Neuronal stem cell (in vitro differentiated cells): Measurements from ENCODE around the gene RPUSD1.

Experiments used
- DNase-seq: peaks from one replicate; pipeline ENCODE4 v3.0.0-alpha.2; 2013; ENCODE audit warnings: low spot score
- H2AFZ ChIP-seq: one replicate; pipeline ENCODE4 v1.6.1; 2013; ENCODE audit warnings: mild to moderate bottlenecking, low read length, inconsistent platforms
- H2AK5ac ChIP-seq: 2 replicates; pipeline ENCODE4 v1.6.1; 2013; ENCODE audit warnings: low read depth, mild to moderate bottlenecking, inconsistent platforms, low read length, moderate library complexity, mixed read lengths
- H2BK120ac ChIP-seq: 2 replicates; pipeline ENCODE4 v1.6.1; 2013; ENCODE audit warnings: low read depth, mild to moderate bottlenecking, inconsistent platforms, low read length, moderate library complexity, mixed read lengths
- H2BK12ac ChIP-seq: one replicate; pipeline ENCODE4 v1.6.1; 2013; ENCODE audit warnings: low read length, inconsistent platforms
- H2BK15ac ChIP-seq: 2 replicates; pipeline ENCODE4 v1.6.1; 2013; ENCODE audit warnings: mild to moderate bottlenecking, low read length, inconsistent platforms, mixed read lengths
- H2BK5ac ChIP-seq: one replicate; pipeline ENCODE4 v1.6.1; 2013; ENCODE audit warnings: inconsistent platforms, mild to moderate bottlenecking, low read length, moderate library complexity
- H3K14ac ChIP-seq: one replicate; pipeline ENCODE4 v1.6.1; 2013; ENCODE audit warnings: low read length, inconsistent platforms
- H3K18ac ChIP-seq: 2 replicates; pipeline ENCODE4 v1.6.1; 2013; ENCODE audit warnings: low read length, inconsistent platforms
- H3K23ac ChIP-seq: 2 replicates; pipeline ENCODE4 v1.6.1; 2013; ENCODE audit warnings: low read depth, mild to moderate bottlenecking, mixed read lengths, low read length, inconsistent platforms; ENCODE audit not compliant: poor library complexity
- H3K27ac ChIP-seq: replicated peaks from 3 replicates; pipeline ENCODE4 v1.5.1; 2013; ENCODE audit warnings: low read length, inconsistent platforms
- H3K27me3 ChIP-seq, 3 experiments: 2 replicates each; pipeline ENCODE4 v1.6.1; 2013; ENCODE audit warnings: low read length in 3 of 3, mild to moderate bottlenecking in 2 of 3, inconsistent platforms in 1 of 3, low read depth in 1 of 3, mixed read lengths in 1 of 3, moderate library complexity in 1 of 3; ENCODE audit not compliant: control insufficient read depth in 3 of 3, insufficient read depth in 3 of 3
- H3K36me3 ChIP-seq, 2 donors: replicated peaks in 1 of 2; 2 replicates each; pipeline ENCODE4 v1.6.1; 2013; ENCODE audit warnings: low read length in 2 of 2; ENCODE audit not compliant: control insufficient read depth in 2 of 2, insufficient read depth in 2 of 2
- H3K4ac ChIP-seq: 2 replicates; pipeline ENCODE4 v1.6.1; 2013; ENCODE audit warnings: inconsistent platforms, mild to moderate bottlenecking, low read length, moderate library complexity
- H3K4me1 ChIP-seq, 2 donors: 1 replicate in 1 of 2; 2 replicates in 1 of 2; pipeline ENCODE4 v1.6.1; 2013; ENCODE audit warnings: low read length in 2 of 2, low read depth in 1 of 2; ENCODE audit not compliant: control insufficient read depth in 2 of 2, insufficient read depth in 1 of 2
- H3K4me2 ChIP-seq: one replicate; pipeline ENCODE4 v1.6.1; 2013; ENCODE audit warnings: mild to moderate bottlenecking, low read length, inconsistent platforms; ENCODE audit not compliant: insufficient read depth, poor library complexity, severe bottlenecking
- H3K4me3 ChIP-seq, 2 donors: 2 replicates each; pipeline ENCODE4 v1.5.1; 2013; ENCODE audit warnings: low read length in 2 of 2, mild to moderate bottlenecking in 2 of 2, inconsistent platforms in 1 of 2, moderate library complexity in 1 of 2
- H3K79me1 ChIP-seq: one replicate; pipeline ENCODE4 v1.6.1; 2013; ENCODE audit warnings: low read depth, mild to moderate bottlenecking, inconsistent platforms, low read length, moderate library complexity
- H3K9ac ChIP-seq: one replicate; pipeline ENCODE4 v1.6.1; 2013; ENCODE audit warnings: mild to moderate bottlenecking, low read depth, low read length, inconsistent platforms; ENCODE audit not compliant: poor library complexity
- H3K9me3 ChIP-seq, 2 donors: replicated peaks in 1 of 2; 2 replicates each; pipeline versions ENCODE3 to v1.6.1; 2013; ENCODE audit warnings: low read length in 2 of 2, mild to moderate bottlenecking in 2 of 2, inconsistent platforms in 1 of 2, low read depth in 1 of 2, mixed read lengths in 1 of 2, moderate library complexity in 1 of 2; ENCODE audit not compliant: control insufficient read depth in 2 of 2, insufficient read depth in 1 of 2
- H4K8ac ChIP-seq: one replicate; pipeline ENCODE4 v1.6.1; 2013; ENCODE audit warnings: low read depth, mild to moderate bottlenecking, inconsistent platforms, low read length, moderate library complexity
- H4K91ac ChIP-seq: one replicate; pipeline ENCODE4 v1.6.1; 2013; ENCODE audit warnings: low read length, low read depth, mild to moderate bottlenecking, inconsistent platforms; ENCODE audit not compliant: poor library complexity
- WGBS, 2 donors: extraction: QIAGEN DNeasy Blood & Tissue Kit; methylation state at CpG; one replicate each; pipeline ENCODE4 v1.1.7; 2013; ENCODE audit warnings: missing lambda C conversion rate in 2 of 2, mixed read lengths in 1 of 2; ENCODE audit not compliant: insufficient read length in 2 of 2, insufficient replicate concordance in 1 of 2; ENCODE audit errors: extremely low coverage in 2 of 2; 5-methylcytosine and 5-hydroxymethylcytosine counted together

The RPUSD1 gene

GRCh38 chr16:808085-808386 is 19.9 kb upstream of the RPUSD1 start:
- Histone ChIP-seq H2BK15ac (no peak overlapping the region), H3K27ac (no peak overlapping the region), H4K8ac (peak overlapping the region; percentile 33), H3K27me3 (peaks cover 0 to 25% (median 1%) of the 10 kb centered on the region in 3 experiments), H3K79me1 (peaks cover 6% of the 10 kb centered on the region), H3K4ac (no peak overlapping the region), H3K18ac (peak overlapping the region; percentile 92), H3K4me3 (peak overlapping the region; percentile 68 to 83), H3K4me2 (peak overlapping the region; percentile 72), H2BK5ac (no peak overlapping the region), H3K4me1 (peaks cover 3 to 4% of the 10 kb centered on the region in 2 donors), H2AFZ (peak overlapping the region; percentile 84), H3K9ac (peak overlapping the region; percentile 70), H3K23ac (peak overlapping the region; percentile 60), H2BK12ac (no peak overlapping the region), H2AK5ac (peak overlapping the region; percentile 49), H3K14ac (no peak overlapping the region), H3K36me3 (no peaks in the 10 kb centered on the region), H3K9me3 (peaks cover 5 to 13% of the 10 kb centered on the region in 2 donors), H2BK120ac (no peak overlapping the region), H4K91ac (no peak overlapping the region)
- no CpG with 5 or more reads among the region's 19 CpGs for WGBS, 2 donors
- DNase-seq = no peak

GRCh38 chr16:807347-808084 is 19.3 kb upstream of the RPUSD1 start:
- no peak overlapping the region for H2BK15ac ChIP-seq
- H3K18ac ChIP-seq = peak overlapping the region; percentile 93
- peaks cover 3% of the 10 kb centered on the region in 2 donors for H3K4me1 ChIP-seq
- peaks cover 5 to 13% of the 10 kb centered on the region in 2 donors for H3K9me3 ChIP-seq
- H3K23ac ChIP-seq = peak overlapping the region; percentile 60
- no peak overlapping the region for H2BK5ac ChIP-seq
- H4K91ac ChIP-seq = no peak overlapping the region
- peaks cover 0 to 22% (median 1%) of the 10 kb centered on the region in 3 experiments for H3K27me3 ChIP-seq
- H3K9ac ChIP-seq = peak overlapping the region; percentile 92
- H3K14ac ChIP-seq = no peak overlapping the region
- peak overlapping the region; percentile 86 for H4K8ac ChIP-seq
- no peak overlapping the region for H3K4ac ChIP-seq
- no peak overlapping the region for H3K27ac ChIP-seq
- no peaks in the 10 kb centered on the region for H3K36me3 ChIP-seq
- H2AFZ ChIP-seq = peak overlapping the region; percentile 84
- WGBS, 2 donors = no CpG with 5 or more reads among the region's 80 CpGs
- H3K79me1 ChIP-seq = peaks cover 6% of the 10 kb centered on the region
- DNase-seq = peak; percentile 87
- H2BK12ac ChIP-seq = no peak overlapping the region
- H2BK120ac ChIP-seq = no peak overlapping the region
- peak overlapping the region; percentile 83 for H3K4me2 ChIP-seq
- H2AK5ac ChIP-seq = peak overlapping the region; percentile 98
- H3K4me3 ChIP-seq = peak overlapping the region; percentile 68 to 92

- H2BK5ac ChIP-seq = no peak overlapping the region
- H3K14ac ChIP-seq = no peak overlapping the region
- H3K36me3 ChIP-seq = no peaks in the 10 kb centered on the region
- H2BK120ac ChIP-seq = no peak overlapping the region
- no peak overlapping the region for H3K9ac ChIP-seq
- no peak overlapping the region for H2AFZ ChIP-seq
- peaks cover 0 to 34% (median 7%) of the 10 kb centered on the region in 3 experiments for H3K27me3 ChIP-seq
- no peak overlapping the region for H3K27ac ChIP-seq
- H3K4me2 ChIP-seq = no peak overlapping the region
- H3K4ac ChIP-seq = no peak overlapping the region
- DNase-seq = no peak
- no peak overlapping the region for H2BK12ac ChIP-seq
- peaks cover 5% of the 10 kb centered on the region for H3K79me1 ChIP-seq
- H4K8ac ChIP-seq = no peak overlapping the region
- no peak overlapping the region for H3K4me3 ChIP-seq
- H2AK5ac ChIP-seq = peak overlapping the region; percentile 46
- no peak overlapping the region for H4K91ac ChIP-seq
- peaks cover 5 to 7% of the 10 kb centered on the region in 2 donors for H3K9me3 ChIP-seq
- no peak overlapping the region for H2BK15ac ChIP-seq
- H3K4me1 ChIP-seq = peaks cover 9 to 10% of the 10 kb centered on the region in 2 donors
- no peak overlapping the region for H3K18ac ChIP-seq
- no peak overlapping the region for H3K23ac ChIP-seq
- WGBS, 2 donors = no CpG with 5 or more reads among the region's 17 CpGs
Measured at GRCh38 chr16:805474-805873, 17.3 kb upstream of the RPUSD1 start.

GRCh38 chr16:804193-805048 is 16.2 kb upstream of the RPUSD1 start:
- no peak overlapping the region for H2BK12ac ChIP-seq
- no peak overlapping the region for H2BK120ac ChIP-seq
- peaks cover 5% of the 10 kb centered on the region for H3K79me1 ChIP-seq
- H3K4me3 ChIP-seq = no peak overlapping the region
- peaks cover 13 to 15% of the 10 kb centered on the region in 2 donors for H3K4me1 ChIP-seq
- no peak overlapping the region for H3K27ac ChIP-seq
- no peak overlapping the region for H3K14ac ChIP-seq
- no peak for DNase-seq
- H3K4me2 ChIP-seq = no peak overlapping the region
- H3K27me3 ChIP-seq = peaks cover 0 to 39% (median 13%) of the 10 kb centered on the region in 3 experiments
- H4K8ac ChIP-seq = no peak overlapping the region
- no peak overlapping the region for H2AFZ ChIP-seq
- H3K9me3 ChIP-seq = peaks cover 2 to 7% of the 10 kb centered on the region in 2 donors
- no peak overlapping the region for H3K9ac ChIP-seq
- no peak overlapping the region for H2BK5ac ChIP-seq
- H2AK5ac ChIP-seq = no peak overlapping the region
- no CpG with 5 or more reads among the region's 33 CpGs for WGBS, 2 donors
- H3K36me3 ChIP-seq = no peaks in the 10 kb centered on the region
- no peak overlapping the region for H3K23ac ChIP-seq
- no peak overlapping the region for H3K4ac ChIP-seq
- no peak overlapping the region for H4K91ac ChIP-seq
- no peak overlapping the region for H3K18ac ChIP-seq
- H2BK15ac ChIP-seq = no peak overlapping the region
